ENCODE results near the gene CRAT. TPM values are rescaled to one million over a fixed set of nuclear protein-coding genes. Genes with fewer than 3 reads are reported as not detected.

Gene CRAT
- total and polyA plus RNA-seq, 2 experiments from 2014 or later: 4.6 to 9.9 TPM

DNA sequence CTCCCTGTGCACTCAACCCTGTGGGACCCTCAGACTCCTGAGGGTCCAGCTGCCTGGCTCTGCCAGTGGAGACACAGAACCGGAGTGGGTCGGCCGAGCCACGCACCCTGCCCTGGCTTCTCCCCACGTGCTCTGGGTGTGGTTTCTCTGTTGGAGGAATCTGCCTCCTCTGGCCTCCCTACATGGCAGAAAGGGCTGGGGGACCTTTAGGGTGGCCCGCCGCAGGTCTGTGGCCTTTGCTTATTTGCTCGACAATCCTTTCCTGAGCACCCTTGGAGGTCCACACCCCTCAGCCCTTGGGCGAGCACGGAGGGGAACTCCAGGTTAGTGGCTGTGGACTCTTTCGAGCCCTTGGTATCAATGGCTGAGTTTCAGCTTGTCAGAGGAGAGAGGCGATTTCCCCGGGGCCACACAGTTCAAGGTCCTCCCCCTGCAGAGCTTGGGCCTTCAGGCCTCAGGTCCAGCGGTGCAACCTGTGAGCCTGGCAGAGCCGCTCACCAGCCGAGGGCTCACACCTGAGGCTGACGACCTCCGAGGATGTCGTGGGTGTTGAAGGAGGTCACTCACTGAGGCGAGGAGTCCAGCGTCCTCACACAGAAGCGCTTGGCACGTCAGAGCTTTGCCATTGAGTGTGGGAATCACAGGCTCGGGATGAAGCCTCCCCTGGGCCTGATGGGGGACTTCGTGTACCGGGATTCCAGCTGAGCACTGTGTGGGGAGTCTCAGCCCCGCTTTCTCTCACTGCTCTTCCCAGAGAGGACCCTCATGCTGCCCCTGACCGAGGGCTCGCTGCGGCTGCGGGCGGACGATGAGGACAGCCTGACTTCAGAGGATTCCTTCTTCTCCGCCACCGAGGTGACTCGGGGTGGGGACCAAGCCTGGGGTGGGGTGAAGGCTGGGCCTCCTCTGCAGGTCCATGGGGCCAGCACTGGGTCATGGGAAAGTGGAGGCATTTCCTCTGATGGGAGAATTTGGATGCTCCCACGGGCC lies 50.5 kb downstream of the CRAT start:
- no peaks in the 10 kb centered on the region for H4K20me1 ChIP-seq (replicated peaks; ENCODE audit: insufficient read depth)
- Mint-ChIP-seq H3K36me3 (ENCODE audit: low read depth) (peaks cover 30% of the 10 kb centered on the region), H3K27me3 (ENCODE audit: insufficient read depth, low read depth, poor library complexity) (peaks cover 1% of the 10 kb centered on the region), H3K27ac (no peak overlapping the region), H3K4me1 (no peaks in the 10 kb centered on the region), H3K4me3 (no peak overlapping the region), H3K9me3 (no peaks in the 10 kb centered on the region)
- no peaks in the 10 kb centered on the region for H3K27me3 ChIP-seq (ENCODE audit: insufficient read depth)
- no peak overlapping the region for H3K4me2 ChIP-seq
- H2AFZ ChIP-seq: no peak overlapping the region
- ATAC-seq (no peak), DNase-seq (ENCODE audit: low spot score) (no peak)
- no peak overlapping the region for H3K4me3 ChIP-seq
- H3K36me3 ChIP-seq (ENCODE audit: insufficient read depth): no peaks in the 10 kb centered on the region; the same call in 1 of the 2 replicates
- no peak overlapping the region for H3K27ac ChIP-seq (ENCODE audit: low read depth)
- no peaks in the 10 kb centered on the region for H3K4me1 ChIP-seq (ENCODE audit: insufficient read depth)
- no peaks in the 10 kb centered on the region for H3K9me2 ChIP-seq (ENCODE audit: insufficient read depth)
- no peaks in the 10 kb centered on the region for H3F3A ChIP-seq (replicated peaks; ENCODE audit: low read depth)
- no peaks in the 10 kb centered on the region for H3K79me2 ChIP-seq (replicated peaks; ENCODE audit: insufficient read depth)
- TF ChIP-seq, protein P1, sequence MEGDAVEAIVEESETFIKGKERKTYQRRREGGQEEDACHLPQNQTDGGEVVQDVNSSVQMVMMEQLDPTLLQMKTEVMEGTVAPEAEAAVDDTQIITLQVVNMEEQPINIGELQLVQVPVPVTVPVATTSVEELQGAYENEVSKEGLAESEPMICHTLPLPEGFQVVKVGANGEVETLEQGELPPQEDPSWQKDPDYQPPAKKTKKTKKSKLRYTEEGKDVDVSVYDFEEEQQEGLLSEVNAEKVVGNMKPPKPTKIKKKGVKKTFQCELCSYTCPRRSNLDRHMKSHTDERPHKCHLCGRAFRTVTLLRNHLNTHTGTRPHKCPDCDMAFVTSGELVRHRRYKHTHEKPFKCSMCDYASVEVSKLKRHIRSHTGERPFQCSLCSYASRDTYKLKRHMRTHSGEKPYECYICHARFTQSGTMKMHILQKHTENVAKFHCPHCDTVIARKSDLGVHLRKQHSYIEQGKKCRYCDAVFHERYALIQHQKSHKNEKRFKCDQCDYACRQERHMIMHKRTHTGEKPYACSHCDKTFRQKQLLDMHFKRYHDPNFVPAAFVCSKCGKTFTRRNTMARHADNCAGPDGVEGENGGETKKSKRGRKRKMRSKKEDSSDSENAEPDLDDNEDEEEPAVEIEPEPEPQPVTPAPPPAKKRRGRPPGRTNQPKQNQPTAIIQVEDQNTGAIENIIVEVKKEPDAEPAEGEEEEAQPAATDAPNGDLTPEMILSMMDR (conservative IDR thresholded peaks at IDR 0.05; ENCODE audit: low read depth in 2 of 2): no peak
- TF ChIP-seq NANOG (IDR thresholded peaks at IDR 0.05; ENCODE audit: borderline replicate concordance): no peak
- no peak for TF ChIP-seq EZH2phosphoT487 (IDR thresholded peaks at IDR 0.05; ENCODE audit: unreplicated experiment)
- TF ChIP-seq, protein P2, sequence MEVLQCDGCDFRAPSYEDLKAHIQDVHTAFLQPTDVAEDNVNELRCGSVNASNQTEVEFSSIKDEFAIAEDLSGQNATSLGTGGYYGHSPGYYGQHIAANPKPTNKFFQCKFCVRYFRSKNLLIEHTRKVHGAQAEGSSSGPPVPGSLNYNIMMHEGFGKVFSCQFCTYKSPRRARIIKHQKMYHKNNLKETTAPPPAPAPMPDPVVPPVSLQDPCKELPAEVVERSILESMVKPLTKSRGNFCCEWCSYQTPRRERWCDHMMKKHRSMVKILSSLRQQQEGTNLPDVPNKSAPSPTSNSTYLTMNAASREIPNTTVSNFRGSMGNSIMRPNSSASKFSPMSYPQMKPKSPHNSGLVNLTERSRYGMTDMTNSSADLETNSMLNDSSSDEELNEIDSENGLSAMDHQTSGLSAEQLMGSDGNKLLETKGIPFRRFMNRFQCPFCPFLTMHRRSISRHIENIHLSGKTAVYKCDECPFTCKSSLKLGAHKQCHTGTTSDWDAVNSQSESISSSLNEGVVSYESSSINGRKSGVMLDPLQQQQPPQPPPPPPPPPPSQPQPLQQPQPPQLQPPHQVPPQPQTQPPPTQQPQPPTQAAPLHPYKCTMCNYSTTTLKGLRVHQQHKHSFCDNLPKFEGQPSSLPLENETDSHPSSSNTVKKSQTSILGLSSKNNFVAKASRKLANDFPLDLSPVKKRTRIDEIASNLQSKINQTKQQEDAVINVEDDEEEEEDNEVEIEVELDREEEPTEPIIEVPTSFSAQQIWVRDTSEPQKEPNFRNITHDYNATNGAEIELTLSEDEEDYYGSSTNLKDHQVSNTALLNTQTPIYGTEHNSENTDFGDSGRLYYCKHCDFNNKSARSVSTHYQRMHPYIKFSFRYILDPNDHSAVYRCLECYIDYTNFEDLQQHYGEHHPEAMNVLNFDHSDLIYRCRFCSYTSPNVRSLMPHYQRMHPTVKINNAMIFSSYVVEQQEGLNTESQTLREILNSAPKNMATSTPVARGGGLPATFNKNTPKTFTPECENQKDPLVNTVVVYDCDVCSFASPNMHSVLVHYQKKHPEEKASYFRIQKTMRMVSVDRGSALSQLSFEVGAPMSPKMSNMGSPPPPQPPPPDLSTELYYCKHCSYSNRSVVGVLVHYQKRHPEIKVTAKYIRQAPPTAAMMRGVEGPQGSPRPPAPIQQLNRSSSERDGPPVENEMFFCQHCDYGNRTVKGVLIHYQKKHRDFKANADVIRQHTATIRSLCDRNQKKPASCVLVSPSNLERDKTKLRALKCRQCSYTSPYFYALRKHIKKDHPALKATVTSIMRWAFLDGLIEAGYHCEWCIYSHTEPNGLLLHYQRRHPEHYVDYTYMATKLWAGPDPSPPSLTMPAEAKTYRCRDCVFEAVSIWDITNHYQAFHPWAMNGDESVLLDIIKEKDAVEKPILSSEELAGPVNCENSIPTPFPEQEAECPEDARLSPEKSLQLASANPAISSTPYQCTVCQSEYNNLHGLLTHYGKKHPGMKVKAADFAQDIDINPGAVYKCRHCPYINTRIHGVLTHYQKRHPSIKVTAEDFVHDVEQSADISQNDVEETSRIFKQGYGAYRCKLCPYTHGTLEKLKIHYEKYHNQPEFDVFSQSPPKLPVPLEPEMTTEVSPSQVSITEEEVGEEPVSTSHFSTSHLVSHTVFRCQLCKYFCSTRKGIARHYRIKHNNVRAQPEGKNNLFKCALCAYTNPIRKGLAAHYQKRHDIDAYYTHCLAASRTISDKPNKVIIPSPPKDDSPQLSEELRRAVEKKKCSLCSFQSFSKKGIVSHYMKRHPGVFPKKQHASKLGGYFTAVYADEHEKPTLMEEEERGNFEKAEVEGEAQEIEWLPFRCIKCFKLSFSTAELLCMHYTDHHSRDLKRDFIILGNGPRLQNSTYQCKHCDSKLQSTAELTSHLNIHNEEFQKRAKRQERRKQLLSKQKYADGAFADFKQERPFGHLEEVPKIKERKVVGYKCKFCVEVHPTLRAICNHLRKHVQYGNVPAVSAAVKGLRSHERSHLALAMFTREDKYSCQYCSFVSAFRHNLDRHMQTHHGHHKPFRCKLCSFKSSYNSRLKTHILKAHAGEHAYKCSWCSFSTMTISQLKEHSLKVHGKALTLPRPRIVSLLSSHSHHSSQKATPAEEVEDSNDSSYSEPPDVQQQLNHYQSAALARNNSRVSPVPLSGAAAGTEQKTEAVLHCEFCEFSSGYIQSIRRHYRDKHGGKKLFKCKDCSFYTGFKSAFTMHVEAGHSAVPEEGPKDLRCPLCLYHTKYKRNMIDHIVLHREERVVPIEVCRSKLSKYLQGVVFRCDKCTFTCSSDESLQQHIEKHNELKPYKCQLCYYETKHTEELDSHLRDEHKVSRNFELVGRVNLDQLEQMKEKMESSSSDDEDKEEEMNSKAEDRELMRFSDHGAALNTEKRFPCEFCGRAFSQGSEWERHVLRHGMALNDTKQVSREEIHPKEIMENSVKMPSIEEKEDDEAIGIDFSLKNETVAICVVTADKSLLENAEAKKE (CRISPR knock-in tag; IDR thresholded peaks at IDR 0.05): no peak
- no peak for TF ChIP-seq ZNF331 (CRISPR knock-in tag; IDR thresholded peaks at IDR 0.05; ENCODE audit: low read depth)
- TF ChIP-seq EZH2 (IDR thresholded peaks at IDR 0.05; ENCODE audit: low read depth, unreplicated experiment): no peak

Measured in GM23338 (cell line).